GM12801 (cell line): ENCODE measurements around the gene GATAD2A.

ENCODE experiments used
- TF ChIP-seq, protein P1 (sequence below): IDR thresholded peaks from one replicate; pipeline ENCODE4 v1.5.1; 2011; ENCODE audit warnings: control low read depth; ENCODE audit not compliant: insufficient read length; ENCODE audit errors: extremely low read depth

Gene GATAD2A

DNA sequence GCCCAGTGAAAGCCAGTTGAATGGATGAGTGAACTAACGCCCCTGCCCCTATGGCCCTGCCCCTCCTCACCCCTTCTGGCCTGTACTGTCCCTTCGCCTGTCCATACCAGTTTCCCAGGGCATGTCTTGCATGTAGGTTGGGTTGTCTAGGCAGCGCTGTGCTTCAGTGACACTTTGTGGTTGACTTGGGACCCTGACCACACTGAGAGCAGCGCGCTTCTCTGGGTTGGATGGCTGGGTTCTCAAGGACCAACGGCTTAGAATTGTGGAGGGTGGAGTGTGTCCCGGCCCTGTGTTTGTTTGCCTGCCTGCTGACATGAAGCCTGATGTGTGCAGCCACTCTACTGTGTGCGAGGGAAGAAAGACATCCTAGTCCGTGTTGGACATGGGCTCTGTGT is 15.8 kb downstream of the GATAD2A start:
- TF ChIP-seq, protein P1, sequence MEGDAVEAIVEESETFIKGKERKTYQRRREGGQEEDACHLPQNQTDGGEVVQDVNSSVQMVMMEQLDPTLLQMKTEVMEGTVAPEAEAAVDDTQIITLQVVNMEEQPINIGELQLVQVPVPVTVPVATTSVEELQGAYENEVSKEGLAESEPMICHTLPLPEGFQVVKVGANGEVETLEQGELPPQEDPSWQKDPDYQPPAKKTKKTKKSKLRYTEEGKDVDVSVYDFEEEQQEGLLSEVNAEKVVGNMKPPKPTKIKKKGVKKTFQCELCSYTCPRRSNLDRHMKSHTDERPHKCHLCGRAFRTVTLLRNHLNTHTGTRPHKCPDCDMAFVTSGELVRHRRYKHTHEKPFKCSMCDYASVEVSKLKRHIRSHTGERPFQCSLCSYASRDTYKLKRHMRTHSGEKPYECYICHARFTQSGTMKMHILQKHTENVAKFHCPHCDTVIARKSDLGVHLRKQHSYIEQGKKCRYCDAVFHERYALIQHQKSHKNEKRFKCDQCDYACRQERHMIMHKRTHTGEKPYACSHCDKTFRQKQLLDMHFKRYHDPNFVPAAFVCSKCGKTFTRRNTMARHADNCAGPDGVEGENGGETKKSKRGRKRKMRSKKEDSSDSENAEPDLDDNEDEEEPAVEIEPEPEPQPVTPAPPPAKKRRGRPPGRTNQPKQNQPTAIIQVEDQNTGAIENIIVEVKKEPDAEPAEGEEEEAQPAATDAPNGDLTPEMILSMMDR, result no peak

DNA sequence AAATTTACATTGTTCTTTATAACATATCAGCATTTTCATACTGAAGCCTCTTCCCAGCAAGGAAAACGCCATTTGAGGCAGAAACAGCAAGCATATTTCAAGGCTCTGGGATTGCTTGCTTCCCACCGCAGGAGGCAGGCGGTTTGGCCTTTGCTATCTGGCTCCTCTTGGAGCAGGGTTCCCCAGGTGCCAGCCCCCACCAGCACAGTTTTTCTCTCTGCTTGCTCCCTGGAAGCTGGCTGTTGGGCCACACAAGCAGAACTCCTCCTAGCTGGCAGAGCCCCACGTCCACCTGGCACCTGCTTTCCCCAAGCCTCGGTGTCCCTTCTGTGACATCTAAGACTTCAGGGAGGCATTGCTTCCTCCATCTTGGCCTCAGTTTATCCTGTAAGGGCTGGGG is 16.7 kb downstream of the GATAD2A start:
- TF ChIP-seq, protein P1, result no peak

DNA sequence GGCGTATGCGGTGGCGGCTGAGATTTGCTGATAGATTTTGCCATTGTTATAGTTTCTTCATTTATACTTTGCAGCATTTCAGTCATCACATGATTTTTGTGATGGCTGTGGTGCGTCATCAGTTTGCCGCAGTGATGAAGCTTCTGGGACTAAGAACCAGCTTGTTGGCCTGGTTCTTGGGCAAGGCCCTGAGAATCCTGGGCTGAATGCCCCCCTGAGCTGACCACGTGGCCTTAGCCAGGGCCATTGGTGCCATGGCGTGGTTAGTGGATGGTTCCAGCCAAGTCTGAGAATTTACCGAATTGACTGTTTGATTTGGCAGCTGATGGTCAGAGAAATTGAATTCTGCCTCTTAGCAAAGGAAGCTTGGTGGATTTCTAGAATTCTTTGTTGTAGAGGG is 17.8 kb downstream of the GATAD2A start:
- TF ChIP-seq, protein P1, result no peak

DNA sequence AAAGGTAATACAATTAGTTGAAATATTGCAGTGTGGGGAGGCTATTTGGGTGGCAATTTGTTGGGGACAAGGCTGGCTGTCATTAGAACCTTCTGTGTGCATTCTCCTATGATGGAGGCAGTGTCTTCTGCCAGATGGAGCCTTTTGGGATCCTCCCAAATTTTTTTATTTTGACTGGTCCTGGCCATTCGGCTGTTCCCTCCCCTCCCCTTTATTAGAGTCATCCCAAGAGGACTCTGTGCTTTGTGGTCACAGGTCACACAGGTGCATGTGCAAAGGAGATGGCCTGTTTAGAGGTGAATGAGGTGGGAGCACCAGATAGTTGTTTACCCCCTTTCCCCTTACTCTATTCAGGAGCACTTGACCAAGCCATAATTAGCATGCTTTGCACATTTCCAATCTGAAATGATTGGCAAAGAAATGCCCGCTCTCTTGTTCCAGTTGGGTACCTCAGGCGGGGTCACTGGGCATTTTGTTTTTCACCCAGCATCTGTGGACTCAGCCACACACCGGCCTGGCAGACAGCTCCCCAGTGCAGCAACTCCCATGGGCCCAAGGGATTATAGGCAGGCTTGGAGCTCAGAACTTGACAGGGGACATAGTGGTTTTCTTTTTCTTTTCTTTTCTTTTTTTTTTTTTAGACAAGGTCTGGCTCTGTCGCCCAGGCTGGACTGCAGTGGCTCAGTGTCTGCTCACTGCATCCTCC is 19.8 kb downstream of the GATAD2A start:
- TF ChIP-seq, protein P1, result no peak

DNA sequence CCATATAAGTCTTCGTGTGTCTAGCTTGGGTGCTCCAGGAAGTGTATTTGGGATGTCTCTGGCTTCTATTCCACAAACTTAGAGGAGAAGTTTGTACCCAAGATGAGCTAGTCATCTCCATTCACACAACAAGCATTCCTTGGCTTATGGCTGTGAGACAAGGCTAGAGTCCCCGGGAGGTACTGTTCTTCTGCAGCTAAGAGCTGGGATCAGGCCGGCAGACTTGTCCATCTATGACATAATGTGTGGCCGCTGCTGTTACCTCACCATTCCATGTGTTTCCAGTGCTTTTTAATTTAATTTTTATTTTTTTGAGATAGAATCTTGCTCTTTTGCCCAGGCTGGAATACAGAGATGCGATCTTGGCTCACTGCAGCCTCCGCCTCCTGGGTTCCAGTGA is 20.7 kb downstream of the GATAD2A start:
- TF ChIP-seq, protein P1, result no peak

DNA sequence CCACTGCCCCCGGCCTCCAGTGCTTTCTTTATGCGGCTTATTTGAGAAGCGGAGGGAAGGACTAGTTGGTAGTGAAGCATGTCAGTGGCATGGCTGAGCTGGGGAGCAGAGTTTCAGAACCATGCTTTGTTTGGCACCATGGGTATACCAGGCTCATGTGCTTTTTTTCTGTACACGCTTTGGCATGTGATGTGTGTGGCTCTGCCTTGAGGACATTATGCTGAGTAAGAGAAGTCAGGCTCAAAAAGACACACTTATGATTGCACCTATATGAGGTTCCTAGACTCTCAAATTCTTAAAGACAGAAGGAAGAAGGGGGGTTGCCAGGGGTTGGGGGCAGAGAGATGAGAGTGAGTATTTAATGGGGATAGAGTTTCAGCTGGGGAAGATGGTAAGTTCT is 21.3 kb downstream of the GATAD2A start:
- TF ChIP-seq, protein P1, result no peak

DNA sequence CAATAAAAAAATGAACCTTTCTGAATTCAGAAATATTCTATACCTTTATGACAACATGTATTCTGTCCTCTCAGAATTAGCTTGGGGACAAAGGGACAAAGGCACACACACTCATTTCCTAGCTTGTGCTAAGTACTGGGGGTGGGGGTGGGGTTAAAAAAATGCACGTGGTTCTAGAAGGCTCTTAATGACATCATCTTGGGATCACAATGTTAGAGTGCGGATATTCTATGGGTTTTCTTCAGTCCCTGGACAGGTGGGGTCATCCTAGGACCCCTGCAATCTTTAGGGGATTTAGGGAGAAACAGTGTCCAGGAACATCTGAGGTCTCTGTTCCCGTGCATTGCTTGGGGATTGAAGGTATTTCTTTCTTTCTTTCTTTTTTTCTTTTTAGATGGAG is 21.8 kb downstream of the GATAD2A start:
- TF ChIP-seq, protein P1, result no peak
